AG08396 (cell line): Measurements from ENCODE around the gene FXYD7.
"Not testable (repeated sequence)": the region's sequence is repeated elsewhere in the genome, so short reads cannot be mapped to it uniquely, and the experiment has no call there.

ENCODE experiments used
- DNase-seq: peaks from one replicate; pipeline ENCODE4 v3.0.0; 2012; ENCODE audit warnings: low spot score, mixed read lengths

Gene FXYD7

GRCh38 chr19:35165200-35166058 lies 22.4 kb downstream of the FXYD7 start:
- DNase-seq = no peak

GRCh38 chr19:35166100-35167063 lies 23.3 kb downstream of the FXYD7 start:
- DNase-seq = no peak

DNA sequence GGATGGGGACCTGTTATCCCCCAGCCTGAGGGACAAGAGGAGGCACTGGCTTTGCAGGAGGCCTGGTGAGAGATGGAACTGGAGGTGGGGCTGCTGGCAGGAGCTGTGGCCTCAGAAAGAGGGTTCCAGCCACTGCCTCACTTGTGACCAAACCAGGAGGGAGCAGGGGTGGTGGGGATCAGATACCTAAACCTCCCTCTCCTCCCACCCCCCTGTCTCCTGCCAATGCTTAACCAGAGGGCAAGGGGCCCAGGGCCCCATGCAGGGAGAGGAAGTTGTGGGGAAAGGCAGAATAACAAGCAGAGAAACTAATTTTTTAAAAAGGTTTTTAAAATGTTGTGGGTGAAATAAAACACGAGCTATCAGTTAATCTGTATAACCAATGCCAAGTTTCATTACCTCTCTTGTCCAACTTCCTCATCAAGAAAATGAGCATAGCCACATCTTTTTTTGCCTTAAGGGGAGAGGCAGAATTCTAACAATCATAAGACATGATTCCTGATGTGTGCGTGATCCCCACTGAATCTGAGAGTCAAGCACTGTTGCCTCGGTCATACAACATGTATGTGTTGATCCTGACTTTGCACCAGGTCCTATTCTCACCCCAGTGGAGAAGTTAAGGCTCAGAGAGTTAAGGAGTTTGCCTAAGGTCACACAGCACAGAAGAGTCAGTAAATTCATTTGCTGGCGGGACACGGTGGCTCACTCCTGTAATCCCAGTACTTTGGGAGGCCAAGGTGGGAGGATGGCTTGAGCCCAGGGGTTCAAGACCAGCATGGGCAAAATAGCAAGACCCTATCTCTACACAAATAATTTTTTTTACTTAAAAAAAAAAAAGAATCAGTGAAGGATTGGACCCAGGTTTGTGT lies 24.4 kb downstream of the FXYD7 start:
- DNase-seq = no peak

- DNase-seq = no peak
Observed at GRCh38 chr19:35168196-35168595, 25.1 kb downstream of the FXYD7 start.

- no peak for DNase-seq
Observed at GRCh38 chr19:35169221-35169995, 26.4 kb downstream of the FXYD7 start.

GRCh38 chr19:35170359-35171061 lies 27.5 kb downstream of the FXYD7 start:
- DNase-seq = no peak

DNA sequence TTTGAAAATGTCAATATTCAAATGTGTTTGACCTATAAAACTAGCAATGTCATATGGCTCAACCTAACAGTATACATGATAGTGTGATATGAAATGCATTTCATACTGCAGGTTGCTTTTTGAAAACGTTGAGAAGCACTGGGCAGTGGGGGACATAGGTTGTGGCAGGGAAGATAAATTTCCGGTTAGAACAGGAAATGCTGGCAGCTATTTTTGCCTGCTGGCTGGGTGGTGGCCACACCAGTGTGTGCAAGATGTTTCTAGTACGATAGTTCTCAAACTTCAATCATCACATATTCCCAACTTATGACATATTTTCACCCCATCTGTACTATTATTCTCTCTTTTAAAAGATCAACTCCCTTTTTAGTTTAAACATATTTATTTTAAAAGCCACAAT lies 28.7 kb downstream of the FXYD7 start:
- DNase-seq = no peak

DNA sequence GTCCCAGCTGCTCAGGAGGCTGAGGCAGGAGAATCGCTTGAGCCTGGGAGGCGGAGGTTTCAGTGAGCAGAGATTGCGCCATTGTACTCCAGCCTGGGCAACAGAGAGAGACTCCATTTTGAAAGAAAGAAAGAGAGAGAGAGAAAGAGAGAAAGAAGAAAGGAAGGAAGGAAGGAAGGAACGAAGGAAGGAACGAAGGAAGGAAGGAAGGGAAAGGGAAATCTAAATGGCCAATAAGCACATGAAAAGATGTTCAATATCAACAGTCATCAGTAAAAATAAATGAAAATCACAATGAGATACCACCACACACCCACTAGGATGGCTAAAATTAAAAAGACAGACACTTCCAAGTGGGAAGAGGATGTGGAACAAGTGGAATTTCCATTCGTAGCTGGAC lies 31.2 kb downstream of the FXYD7 start:
- DNase-seq = no peak

- no peak for DNase-seq
Observed at GRCh38 chr19:35176181-35176570, 33.1 kb downstream of the FXYD7 start.

DNA sequence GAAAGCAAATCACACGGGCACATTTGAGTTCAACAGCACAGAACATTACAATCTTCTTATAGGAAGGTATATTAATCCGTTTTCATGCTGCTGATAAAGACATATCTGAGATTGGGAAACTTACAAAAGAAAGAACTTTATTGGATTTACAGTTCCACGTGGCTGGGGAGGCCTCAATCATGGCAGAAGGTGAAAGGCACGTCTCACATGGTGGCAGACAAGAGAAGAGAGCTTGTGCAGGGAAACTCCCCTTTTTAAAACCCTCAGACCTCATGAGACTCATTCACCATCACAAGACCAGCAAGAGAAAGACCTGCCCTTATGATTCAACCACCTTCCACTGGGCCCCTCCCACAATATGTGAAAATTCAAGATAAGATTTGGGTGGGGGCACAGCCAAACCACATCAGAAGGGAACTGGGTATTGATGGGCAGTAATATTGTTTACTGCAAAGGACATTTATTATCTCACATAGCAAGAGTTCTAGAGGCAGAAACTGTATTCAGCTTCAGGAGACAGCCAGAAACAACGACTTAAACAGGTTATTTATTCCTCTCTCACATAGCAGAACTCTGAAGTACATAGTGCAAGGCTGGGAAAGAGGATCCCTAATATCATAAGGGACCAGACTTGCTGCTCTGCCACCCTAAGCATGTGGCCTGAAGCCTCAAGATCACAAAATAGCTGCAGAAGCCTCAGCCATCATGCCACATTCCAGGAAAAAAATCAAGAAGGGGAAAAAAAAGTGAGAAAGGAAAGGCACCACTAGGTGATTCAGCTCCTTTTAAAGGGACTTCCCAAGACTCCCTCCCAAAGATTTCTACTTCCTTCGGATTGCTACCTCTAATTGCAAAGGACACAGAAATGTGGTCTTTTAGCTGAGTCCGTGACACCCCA lies 34.6 kb downstream of the FXYD7 start:
- no peak for DNase-seq

DNA sequence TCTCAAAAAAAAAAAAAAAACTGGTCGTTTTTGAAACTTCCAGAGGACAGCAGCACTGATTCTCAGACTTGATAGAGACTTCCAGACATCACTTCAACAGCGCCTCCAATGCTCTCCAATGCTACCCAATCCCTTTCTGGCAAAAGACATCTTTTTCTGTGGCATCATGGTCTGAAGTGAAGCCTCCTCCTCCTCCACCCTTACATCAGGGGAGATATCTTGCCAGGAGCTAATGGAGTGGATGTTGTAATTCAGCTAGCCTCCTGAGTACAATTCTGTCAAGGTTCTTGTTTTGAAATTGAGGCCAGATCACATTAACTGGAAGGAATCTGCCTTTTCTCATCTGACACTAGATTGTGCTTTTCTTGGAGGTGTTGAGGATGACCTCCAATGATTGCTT lies 35.6 kb downstream of the FXYD7 start:
- no peak for DNase-seq

- no peak for DNase-seq
Observed at GRCh38 chr19:35179830-35180229, 36.8 kb downstream of the FXYD7 start.

GRCh38 chr19:35181387-35181786 lies 38.3 kb downstream of the FXYD7 start:
- DNase-seq = no peak

DNA sequence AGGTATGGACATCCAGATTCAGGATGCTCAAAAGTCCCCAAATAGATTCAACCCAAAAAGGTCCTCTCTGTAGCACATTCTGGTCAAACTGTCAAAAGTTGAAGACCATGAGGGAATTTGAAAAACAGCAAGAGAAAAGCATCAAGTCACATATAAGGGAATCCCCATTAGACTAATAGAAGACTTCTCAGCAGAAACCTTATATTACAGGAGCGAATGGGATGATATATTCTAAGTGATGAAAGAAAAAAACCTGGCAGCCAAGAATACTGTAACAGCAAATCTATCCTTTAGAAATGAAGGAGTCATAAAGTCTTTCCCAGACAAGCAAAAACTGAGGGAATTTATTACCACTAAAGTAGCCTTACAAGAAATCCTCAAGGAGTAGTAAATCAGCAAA lies 41.2 kb downstream of the FXYD7 start:
- DNase-seq = no peak

- DNase-seq = no peak
Observed at GRCh38 chr19:35184884-35185283, 41.8 kb downstream of the FXYD7 start.

GRCh38 chr19:35194012-35194984 lies 51.2 kb downstream of the FXYD7 start:
- DNase-seq = no peak

- no peak for DNase-seq
Observed at GRCh38 chr19:35195830-35196229, 52.8 kb downstream of the FXYD7 start.

GRCh38 chr19:35196861-35197260 lies 53.8 kb downstream of the FXYD7 start:
- DNase-seq = not testable (repeated sequence)
